H1 (cell line): Measurements from ENCODE around the gene SERPING1. TPM values are rescaled to one million over a fixed set of nuclear protein-coding genes. Genes with fewer than 3 reads are reported as not detected.
A peak's percentile ranks its signal among the peaks of the same experiment; 100 is the strongest.

Source experiments
- CTCF ChIA-PET: fragments of 300-600 bp; sonication (Branson Sonifier 250); formaldehyde crosslinking; loops from one replicate; lab custom pipeline; 2021; ENCODE audit not compliant: partially characterized antibody; lab: Charles Lee
- POLR2A ChIA-PET: fragments of 300-600 bp; sonication (Branson Sonifier 250); formaldehyde crosslinking; loops from one replicate; lab custom pipeline; 2021; ENCODE audit warnings: inconsistent platforms; ENCODE audit not compliant: partially characterized antibody; lab: Charles Lee
- DNase-seq, 2 experiments: peaks; one replicate each; pipeline versions ENCODE4 v3.0.0 to v3.0.0-alpha.2; 2010 to 2022; ENCODE audit warnings: low spot score in 2 of 2, low read depth in 1 of 2, mixed read lengths in 1 of 2
- FAIRE-seq: peaks from 2 replicates; lab custom pipeline; 2011; peaks lifted over from hg19 to GRCh38; lab: Jason Lieb, UNC
- H2AFZ ChIP-seq: 2 replicates; pipeline ENCODE4 v1.8.1; 2012; ENCODE audit warnings: low read length, inconsistent platforms
- H2AK5ac ChIP-seq: 2 replicates; pipeline ENCODE4 v1.6.1; 2013; ENCODE audit warnings: low read depth, low read length
- H2BK120ac ChIP-seq: replicated peaks from 2 replicates; pipeline ENCODE3; 2013; ENCODE audit warnings: low read depth, low read length, inconsistent platforms
- H2BK12ac ChIP-seq: 2 replicates; pipeline ENCODE4 v1.6.1; 2013; ENCODE audit warnings: low read depth, low read length
- H2BK15ac ChIP-seq: 2 replicates; pipeline ENCODE4 v1.6.1; 2013; ENCODE audit warnings: low read length
- H2BK20ac ChIP-seq: 2 replicates; pipeline ENCODE4 v1.6.1; 2013; ENCODE audit warnings: low read length
- H2BK5ac ChIP-seq: 2 replicates; pipeline ENCODE4 v1.6.1; 2013; ENCODE audit warnings: low read depth, low read length
- H3K14ac ChIP-seq: 2 replicates; pipeline ENCODE4 v1.6.1; 2013; ENCODE audit warnings: inconsistent platforms; ENCODE audit not compliant: insufficient read length
- H3K18ac ChIP-seq: 2 replicates; pipeline ENCODE4 v1.6.1; 2013; ENCODE audit warnings: low read length; ENCODE audit errors: extremely low read depth
- H3K23ac ChIP-seq: 2 replicates; pipeline ENCODE4 v1.6.1; 2013; ENCODE audit warnings: inconsistent platforms; ENCODE audit not compliant: insufficient read length
- H3K23me2 ChIP-seq: 2 replicates; pipeline ENCODE4 v1.6.1; 2013; ENCODE audit warnings: low read depth, low read length
- H3K27ac ChIP-seq: 2 replicates; pipeline ENCODE4 v1.6.1; 2011; ENCODE audit warnings: low read depth, low read length, inconsistent platforms
- H3K27me3 ChIP-seq, 4 experiments: replicated peaks in 1 of 4; 1 replicate in 1 of 4; 2 replicates in 3 of 4; pipeline versions ENCODE4 v1.6.1 to v1.8.1; 2011 to 2013; ENCODE audit warnings: low read length in 3 of 4, mild to moderate bottlenecking in 3 of 4, inconsistent platforms in 2 of 4, mixed read lengths in 2 of 4, moderate library complexity in 1 of 4; ENCODE audit not compliant: control insufficient read depth in 3 of 4, insufficient read depth in 3 of 4; ENCODE audit errors: extremely low read depth in 1 of 4
- H3K36me3 ChIP-seq, 4 experiments: 2 replicates each; pipeline versions ENCODE4 v1.6.1 to v1.8.1; 2011 to 2013; ENCODE audit warnings: mild to moderate bottlenecking in 4 of 4, low read length in 3 of 4, moderate library complexity in 2 of 4, control low read depth in 1 of 4, inconsistent platforms in 1 of 4; ENCODE audit not compliant: insufficient read depth in 4 of 4, control insufficient read depth in 2 of 4
- H3K4ac ChIP-seq: replicated peaks from 2 replicates; pipeline ENCODE3; 2013; ENCODE audit warnings: low read length, low read depth, mixed read lengths, inconsistent platforms; ENCODE audit not compliant: insufficient read length
- H3K4me1 ChIP-seq, 4 experiments: replicated peaks in 1 of 4; 1 replicate in 1 of 4; 2 replicates in 3 of 4; pipeline versions ENCODE4 v1.6.1 to v1.8.1; 2011 to 2013; ENCODE audit warnings: low read length in 3 of 4, inconsistent platforms in 2 of 4, mixed read lengths in 1 of 4; ENCODE audit not compliant: insufficient read depth in 4 of 4, control insufficient read depth in 3 of 4
- H3K4me2 ChIP-seq, 2 experiments: 2 replicates each; pipeline versions ENCODE4 v1.6.1 to v1.8.1; 2011 to 2013; ENCODE audit warnings: low read depth in 2 of 2, low read length in 2 of 2, control low read depth in 1 of 2, inconsistent platforms in 1 of 2, mild to moderate bottlenecking in 1 of 2; ENCODE audit not compliant: insufficient read depth in 1 of 2
- H3K4me3 ChIP-seq, 4 experiments: fragments of 200-600, 300-600 bp in 1 of 4; sonication (generic), shearing (Covaris generic), sonication (Bioruptor Twin) in 1 of 4; 2 replicates each; pipeline versions ENCODE4 v1.5.1 to v1.8.1; 2011 to 2016; ENCODE audit warnings: low read length in 4 of 4, low read depth in 3 of 4, control low read depth in 2 of 4, inconsistent platforms in 2 of 4, mild to moderate bottlenecking in 2 of 4, mixed read lengths in 1 of 4, moderate library complexity in 1 of 4; ENCODE audit not compliant: insufficient read depth in 2 of 4; ENCODE audit errors: extremely low read depth in 1 of 4
- H3K56ac ChIP-seq: replicated peaks from 2 replicates; pipeline ENCODE3; 2013; ENCODE audit warnings: low read depth, mild to moderate bottlenecking, mixed read lengths, low read length, inconsistent platforms; ENCODE audit not compliant: insufficient read length
- H3K79me1 ChIP-seq: 2 replicates; pipeline ENCODE4 v1.6.1; 2013; ENCODE audit warnings: low read depth, low read length, control low read depth
- H3K79me2 ChIP-seq, 2 experiments: 2 replicates each; pipeline versions ENCODE4 v1.6.1 to v1.8.1; 2012 to 2013; ENCODE audit warnings: low read length in 2 of 2, mild to moderate bottlenecking in 2 of 2, inconsistent platforms in 1 of 2; ENCODE audit not compliant: insufficient read depth in 2 of 2, control insufficient read depth in 1 of 2
- H3K9ac ChIP-seq, 4 experiments: replicated peaks in 1 of 4; 1 replicate in 1 of 4; 2 replicates in 3 of 4; pipeline versions ENCODE4 v1.6.1 to v1.8.1; 2011 to 2013; ENCODE audit warnings: low read depth in 3 of 4, low read length in 3 of 4, control low read depth in 2 of 4, mild to moderate bottlenecking in 2 of 4, moderate library complexity in 2 of 4, inconsistent platforms in 1 of 4; ENCODE audit errors: extremely low read depth in 1 of 4
- H3K9me3 ChIP-seq, 2 experiments: 2 replicates each; pipeline versions ENCODE4 v1.6.1 to v1.8.1; 2012 to 2013; ENCODE audit warnings: mild to moderate bottlenecking in 2 of 2, moderate library complexity in 2 of 2, control low read depth in 1 of 2, inconsistent platforms in 1 of 2, low read depth in 1 of 2, low read length in 1 of 2, mixed read lengths in 1 of 2; ENCODE audit not compliant: insufficient read depth in 2 of 2
- H4K20me1 ChIP-seq, 2 experiments: replicated peaks in 1 of 2; 2 replicates each; pipeline versions ENCODE3 to v1.8.1; 2011 to 2013; ENCODE audit warnings: inconsistent platforms in 2 of 2, low read length in 2 of 2, mild to moderate bottlenecking in 1 of 2; ENCODE audit not compliant: insufficient read depth in 2 of 2, control insufficient read depth in 1 of 2
- H4K5ac ChIP-seq: 2 replicates; pipeline ENCODE4 v1.6.1; 2013; ENCODE audit warnings: low read length, low read depth, mixed read lengths, inconsistent platforms; ENCODE audit not compliant: insufficient read length
- H4K8ac ChIP-seq: 2 replicates; pipeline ENCODE4 v1.8.0; 2013; ENCODE audit warnings: mild to moderate bottlenecking, moderate library complexity, low read length, inconsistent platforms; ENCODE audit not compliant: insufficient read depth; ENCODE audit errors: extremely low read depth
- H4K91ac ChIP-seq: replicated peaks from 2 replicates; pipeline ENCODE3; 2013; ENCODE audit warnings: low read length, mixed read lengths, inconsistent platforms; ENCODE audit not compliant: insufficient read length
- CREB1 ChIP-seq: IDR thresholded peaks from 2 replicates; pipeline ENCODE4 v1.6.1; 2012; ENCODE audit warnings: inconsistent platforms
- NANOG ChIP-seq: IDR thresholded peaks from 2 replicates; pipeline ENCODE4 v1.6.1; 2011; ENCODE audit warnings: low read length, low read depth, mild to moderate bottlenecking, inconsistent platforms; ENCODE audit not compliant: insufficient read depth, poor library complexity, severe bottlenecking
- PHF8 ChIP-seq: fragments of 200-600 bp; sonication (generic); conservative IDR thresholded peaks from 2 replicates; pipeline ENCODE4 v1.7.1; 2012; ENCODE audit warnings: low read depth, mild to moderate bottlenecking, inconsistent platforms, low read length, moderate library complexity
- POLR2A ChIP-seq, 2 experiments: IDR thresholded peaks; 1 replicate in 1 of 2; 2 replicates in 1 of 2; pipeline ENCODE4 v1.6.1; 2011; ENCODE audit warnings: low read depth in 2 of 2, low read length in 2 of 2, mild to moderate bottlenecking in 2 of 2; ENCODE audit errors: control extremely low read depth in 1 of 2
- POLR2AphosphoS5 ChIP-seq: IDR thresholded peaks from 2 replicates; pipeline ENCODE4 v1.6.1; 2011; ENCODE audit warnings: low read depth, low read length
- SIN3A ChIP-seq, 2 experiments: IDR thresholded peaks in 1 of 2; conservative IDR thresholded peaks in 1 of 2; 2 replicates each; pipeline ENCODE4 v1.6.1; 2011 to 2012; ENCODE audit warnings: low read length in 2 of 2, improper control_type of control experiment in 1 of 2, low read depth in 1 of 2, mild to moderate bottlenecking in 1 of 2
- TAF1 ChIP-seq: IDR thresholded peaks from 2 replicates; pipeline ENCODE4 v1.6.1; 2011; ENCODE audit warnings: mild to moderate bottlenecking, low read depth, low read length
- WGBS, 2 experiments: shearing (Covaris generic) in 1 of 2; methylation state at CpG; one replicate each; pipeline versions ENCODE4 v1.1.6 to v1.1.7; 2013 to 2015; ENCODE audit warnings: low lambda C conversion rate in 2 of 2, mixed read lengths in 2 of 2, inconsistent platforms in 1 of 2, low coverage in 1 of 2, missing lambda C conversion rate in 1 of 2; ENCODE audit not compliant: insufficient replicate concordance in 2 of 2, insufficient coverage in 1 of 2, insufficient read length in 1 of 2; ENCODE audit errors: extremely low coverage in 1 of 2, missing lambda C conversion rate in 1 of 2; 5-methylcytosine and 5-hydroxymethylcytosine counted together
- polyA plus RNA-seq, 7 experiments: library from polyadenylated mRNA; depleted of rRNA in 3 of 7; stranded (reverse) in 5 of 7; unstranded in 2 of 7; fragments of >200 nt in 5 of 7; fragments of 200-250 nt in 2 of 7; gene quantifications; 1 replicate in 5 of 7; 2 replicates in 1 of 7; 4 replicates in 1 of 7; pipeline versions ENCODE4 v1.2.1 to v1.2.3, GENCODE V29; 2011 to 2013; ENCODE audit warnings: missing spikeins in 2 of 7, mixed read lengths in 2 of 7
- total RNA-seq: library from RNA; stranded (reverse); fragmentation: NEBNext Ultra II Directional; extraction: Animal tissue kit (Norgen Biotek cat#: 25700); gene quantifications from 2 replicates; pipeline ENCODE4 v1.2.1, GENCODE V29; 2021
- TF ChIP-seq, protein P1 (sequence below), 3 experiments: IDR thresholded peaks; 1 replicate in 2 of 3; 2 replicates in 1 of 3; pipeline versions ENCODE4 v1.5.1 to v1.6.1; 2011; ENCODE audit warnings: low read length in 3 of 3, mild to moderate bottlenecking in 3 of 3, inconsistent platforms in 2 of 3, low read depth in 1 of 3, moderate library complexity in 1 of 3; ENCODE audit not compliant: insufficient read depth in 1 of 3; ENCODE audit errors: control extremely low read depth in 1 of 3

Gene SERPING1
- total and polyA plus RNA-seq, 2 of the 8 experiments (the other 6 are each of a cell fraction or from before 2014, with no cell fraction given): 50.9 to 54.8 TPM

GRCh38 chr11:57641011-57641807 is 43.7 kb downstream of the SERPING1 start:
- peak overlapping the region; percentile 30 for H3K4ac ChIP-seq
- DNase-seq: no peak
- H3K79me2 ChIP-seq: peaks cover 0 to 38% of the 10 kb centered on the region in 2 experiments; a peak in 2 of 4 replicates
- H3K4me2 ChIP-seq: peak overlapping the region; percentile 91 to 94
- peaks cover 9 to 29% (median 13%) of the 10 kb centered on the region in 4 experiments; a peak in 6 of 8 replicates for H3K36me3 ChIP-seq
- CTCF ChIA-PET: interaction anchor here (0.6 to 14.3 kb wide), 48 partner anchors 7 to 298 kb away, joined by 3 to 357 read pairs (median 6); partner anchors contain the start of genes RTN4RL2, SERPING1, SLC43A1 and UBE2L6
- 0 out of 2 replicates have a peak overlapping the region, but pooled peaks have one; percentile 27 for H2BK20ac ChIP-seq
- no peak overlapping the region for H4K91ac ChIP-seq
- no peak overlapping the region for H2AFZ ChIP-seq
- peak overlapping the region; percentile 94 for H3K18ac ChIP-seq
- H3K4me3 ChIP-seq: peak overlapping the region in 3 of 4 experiments; percentile 94 to 99 (median 97); a peak in 6 of 8 replicates
- no peak overlapping the region for H3K23ac ChIP-seq
- FAIRE-seq: peak; percentile 92
- no peak overlapping the region for H4K8ac ChIP-seq
- H3K23me2 ChIP-seq: peaks cover 17% of the 10 kb centered on the region
- peaks cover 10% of the 10 kb centered on the region; the same call in 1 of the 2 replicates for H3K79me1 ChIP-seq
- H3K9ac ChIP-seq: no peak overlapping the region; a peak in 1 of 7 replicates
- H2BK15ac ChIP-seq: no peak overlapping the region; the same call in 1 of the 2 replicates
- peak overlapping the region; percentile 98; the same call in 1 of the 2 replicates for H2BK5ac ChIP-seq
- POLR2A ChIA-PET: interaction anchor here (0.8 to 29.6 kb wide), 36 partner anchors 9 to 316 kb away, joined by 3 to 1546 read pairs (median 6); partner anchors contain the start of genes CLP1, RTN4RL2, SERPING1 and SLC43A1
- H3K56ac ChIP-seq: no peak overlapping the region
- H2BK120ac ChIP-seq: peak overlapping the region; percentile 68
- no peak overlapping the region for H3K14ac ChIP-seq
- H4K5ac ChIP-seq: no peak overlapping the region
- no peak overlapping the region for H3K27ac ChIP-seq
- no peak overlapping the region for H2BK12ac ChIP-seq
- H2AK5ac ChIP-seq: no peak overlapping the region
- WGBS, 2 experiments: 63% methylated on average over 7 of the region's 7 CpGs; no CpG with 5 or more reads in 1 of the 2 experiments
- peaks cover 26 to 47% (median 31%) of the 10 kb centered on the region in 4 experiments for H3K4me1 ChIP-seq
- H4K20me1 ChIP-seq: peaks cover 24 to 37% of the 10 kb centered on the region in 2 experiments
- H3K9me3 ChIP-seq: no peaks in the 10 kb centered on the region
- H3K27me3 ChIP-seq: no peaks in the 10 kb centered on the region
- TF ChIP-seq POLR2A (IDR thresholded peaks at IDR 0.05; ENCODE audit: control extremely low read depth in 1 of 2, low read depth in 2 of 2, low read length in 2 of 2) (peak in 1 of 2 experiments; percentile 9; a peak in 2 of 3 replicates), TAF1 (0 out of 2 replicates have a peak, but pooled peaks have one; percentile 5), SIN3A (conservative IDR thresholded peaks at IDR 0.05 in 1 of 2, IDR thresholded peaks at IDR 0.05 in 1 of 2; ENCODE audit: low read depth in 1 of 2, low read length in 2 of 2) (peak in 1 of 2 experiments; percentile 29; a peak in 1 of 4 replicates), NANOG (peak; percentile 24), PHF8 (no peak), CREB1 (no peak), POLR2AphosphoS5 (peak; percentile 89; the same call in 1 of the 2 replicates)
- TF ChIP-seq, protein P1, sequence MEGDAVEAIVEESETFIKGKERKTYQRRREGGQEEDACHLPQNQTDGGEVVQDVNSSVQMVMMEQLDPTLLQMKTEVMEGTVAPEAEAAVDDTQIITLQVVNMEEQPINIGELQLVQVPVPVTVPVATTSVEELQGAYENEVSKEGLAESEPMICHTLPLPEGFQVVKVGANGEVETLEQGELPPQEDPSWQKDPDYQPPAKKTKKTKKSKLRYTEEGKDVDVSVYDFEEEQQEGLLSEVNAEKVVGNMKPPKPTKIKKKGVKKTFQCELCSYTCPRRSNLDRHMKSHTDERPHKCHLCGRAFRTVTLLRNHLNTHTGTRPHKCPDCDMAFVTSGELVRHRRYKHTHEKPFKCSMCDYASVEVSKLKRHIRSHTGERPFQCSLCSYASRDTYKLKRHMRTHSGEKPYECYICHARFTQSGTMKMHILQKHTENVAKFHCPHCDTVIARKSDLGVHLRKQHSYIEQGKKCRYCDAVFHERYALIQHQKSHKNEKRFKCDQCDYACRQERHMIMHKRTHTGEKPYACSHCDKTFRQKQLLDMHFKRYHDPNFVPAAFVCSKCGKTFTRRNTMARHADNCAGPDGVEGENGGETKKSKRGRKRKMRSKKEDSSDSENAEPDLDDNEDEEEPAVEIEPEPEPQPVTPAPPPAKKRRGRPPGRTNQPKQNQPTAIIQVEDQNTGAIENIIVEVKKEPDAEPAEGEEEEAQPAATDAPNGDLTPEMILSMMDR (IDR thresholded peaks at IDR 0.05; ENCODE audit: control extremely low read depth in 1 of 3, insufficient read depth in 1 of 3, low read depth in 1 of 3, low read length in 3 of 3): peak; percentile 42 to 63 (median 57)
